Activated T-cell treated with anti-CD3 and anti-CD28 coated beads, Interleukin-2, amount 50 U/mL, for 24 hours (primary cell): ENCODE data around the gene RSAD2.
"Not testable (repeated sequence)": the region's sequence is repeated elsewhere in the genome, so short reads cannot be mapped to it uniquely, and the experiment has no call there.

ENCODE experiments used
- DNase-seq: peaks from one replicate; pipeline ENCODE4 v3.0.0-alpha.2; 2020
- H3K27ac Mint-ChIP-seq: 2 replicates; pipeline ENCODE4 v1.8.0; 2020; ENCODE audit warnings: mild to moderate bottlenecking, mixed read lengths
- H3K27me3 Mint-ChIP-seq: 2 replicates; pipeline ENCODE4 v1.8.0; 2020; ENCODE audit warnings: mixed read lengths
- H3K36me3 Mint-ChIP-seq: 2 replicates; pipeline ENCODE4 v1.8.0; 2020; ENCODE audit warnings: low read depth, mixed read lengths
- H3K4me1 Mint-ChIP-seq: 2 replicates; pipeline ENCODE4 v1.8.0; 2020; ENCODE audit warnings: low read depth, mixed read lengths
- H3K4me3 Mint-ChIP-seq: 2 replicates; pipeline ENCODE4 v1.8.0; 2020; ENCODE audit warnings: mild to moderate bottlenecking, moderate library complexity, mixed read lengths
- H3K9me3 Mint-ChIP-seq: 2 replicates; pipeline ENCODE4 v1.8.0; 2020; ENCODE audit warnings: mixed read lengths

RSAD2 gene

GRCh38 chr2:6878549-6878948 is 972 bp downstream of the RSAD2 start:
- H3K27me3 Mint-ChIP-seq, result no peaks in the 10 kb centered on the region
- H3K9me3 Mint-ChIP-seq, result peaks cover 4% of the 10 kb centered on the region
- peak overlapping the region; percentile 38 for H3K4me3 Mint-ChIP-seq
- no peak overlapping the region for H3K27ac Mint-ChIP-seq
- peaks cover 10% of the 10 kb centered on the region for H3K36me3 Mint-ChIP-seq
- no peak for DNase-seq
- H3K4me1 Mint-ChIP-seq, result peaks cover 69% of the 10 kb centered on the region

DNA sequence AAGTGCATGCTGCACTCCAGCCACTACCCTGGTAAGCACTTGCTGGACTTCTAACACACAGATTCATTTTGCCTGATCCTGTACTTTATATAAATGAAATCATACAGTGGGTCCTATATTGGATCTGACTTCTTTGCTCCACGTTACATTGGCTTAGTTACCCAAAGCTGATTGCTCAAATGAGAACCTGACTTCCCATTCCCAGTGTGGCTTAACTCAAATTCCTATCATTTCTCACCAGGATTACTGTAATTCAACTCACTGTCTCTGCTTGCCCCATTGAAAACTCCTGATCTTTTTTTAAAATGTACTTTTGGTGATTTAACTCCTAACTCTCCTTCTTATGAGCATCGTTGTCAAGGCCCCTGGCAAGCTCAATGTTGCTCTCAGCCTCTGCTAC is 1.4 kb downstream of the RSAD2 start:
- peaks cover 13% of the 10 kb centered on the region for H3K36me3 Mint-ChIP-seq
- H3K27me3 Mint-ChIP-seq, result no peaks in the 10 kb centered on the region
- H3K4me1 Mint-ChIP-seq, result peaks cover 68% of the 10 kb centered on the region
- H3K4me3 Mint-ChIP-seq, result peak overlapping the region; percentile 38
- H3K27ac Mint-ChIP-seq, result peak overlapping the region; percentile 42
- H3K9me3 Mint-ChIP-seq, result peaks cover 1% of the 10 kb centered on the region
- no peak for DNase-seq

DNA sequence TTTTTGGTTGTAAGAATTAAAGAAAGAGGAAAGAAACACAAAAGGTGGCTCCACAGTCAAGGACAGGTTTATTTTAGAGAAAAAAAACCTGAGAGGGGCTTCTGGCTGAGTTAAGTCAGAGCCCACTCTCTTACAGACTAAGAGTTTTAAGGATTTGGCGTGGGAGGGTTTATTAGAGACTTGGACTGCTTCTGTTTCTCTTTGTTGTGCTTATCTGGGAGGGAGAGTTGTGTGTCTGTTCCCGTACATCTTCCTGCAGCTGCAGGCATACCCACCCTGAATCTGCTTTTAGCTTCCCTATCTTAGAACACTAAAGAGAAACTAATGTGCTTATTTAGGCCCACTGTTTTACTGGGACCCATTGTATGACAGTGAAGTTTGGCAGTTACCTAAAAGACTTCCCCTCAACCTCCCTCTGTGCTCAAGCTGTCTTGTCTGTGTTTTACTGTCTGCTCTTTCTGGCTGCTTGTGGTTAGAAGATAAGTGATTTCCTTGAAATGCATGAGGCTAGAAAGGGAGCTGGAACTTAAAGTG is 2.7 kb downstream of the RSAD2 start:
- H3K9me3 Mint-ChIP-seq, result no peaks in the 10 kb centered on the region
- no peak for DNase-seq
- H3K27me3 Mint-ChIP-seq, result no peaks in the 10 kb centered on the region
- H3K27ac Mint-ChIP-seq, result peak overlapping the region; percentile 87
- peaks cover 60% of the 10 kb centered on the region for H3K4me1 Mint-ChIP-seq
- H3K36me3 Mint-ChIP-seq, result peaks cover 18% of the 10 kb centered on the region
- H3K4me3 Mint-ChIP-seq, result peak overlapping the region; percentile 67

GRCh38 chr2:6881046-6881445 is 3.5 kb downstream of the RSAD2 start:
- no peak for DNase-seq
- Mint-ChIP-seq H3K27me3 (no peaks in the 10 kb centered on the region), H3K36me3 (peaks cover 19% of the 10 kb centered on the region), H3K9me3 (no peaks in the 10 kb centered on the region), H3K4me3 (no peak overlapping the region), H3K27ac (peak overlapping the region; percentile 30), H3K4me1 (peaks cover 53% of the 10 kb centered on the region)

DNA sequence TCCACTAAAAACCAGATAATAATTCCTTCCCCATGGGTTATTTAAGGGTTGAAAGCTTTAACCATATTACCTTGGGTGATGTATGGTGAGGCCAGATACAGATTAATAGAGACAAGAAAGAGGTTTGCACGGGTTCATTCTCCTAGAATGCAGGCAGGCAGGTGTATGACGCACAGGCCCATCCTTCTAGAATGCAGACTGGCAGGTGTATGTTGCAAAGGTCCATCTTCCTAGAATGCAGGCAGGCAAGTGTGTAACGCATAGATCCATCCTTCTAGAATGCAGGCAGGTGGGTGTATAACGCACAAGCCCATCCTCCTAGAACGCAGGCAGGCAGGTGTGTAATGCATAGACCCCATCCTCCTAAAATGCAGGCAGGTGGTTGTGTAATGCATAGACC is 3.9 kb downstream of the RSAD2 start:
- peaks cover 50% of the 10 kb centered on the region for H3K4me1 Mint-ChIP-seq
- H3K27me3 Mint-ChIP-seq, result no peaks in the 10 kb centered on the region
- no peak overlapping the region for H3K4me3 Mint-ChIP-seq
- H3K27ac Mint-ChIP-seq, result no peak overlapping the region
- H3K9me3 Mint-ChIP-seq, result no peaks in the 10 kb centered on the region
- H3K36me3 Mint-ChIP-seq, result peaks cover 19% of the 10 kb centered on the region
- DNase-seq, result no peak

DNA sequence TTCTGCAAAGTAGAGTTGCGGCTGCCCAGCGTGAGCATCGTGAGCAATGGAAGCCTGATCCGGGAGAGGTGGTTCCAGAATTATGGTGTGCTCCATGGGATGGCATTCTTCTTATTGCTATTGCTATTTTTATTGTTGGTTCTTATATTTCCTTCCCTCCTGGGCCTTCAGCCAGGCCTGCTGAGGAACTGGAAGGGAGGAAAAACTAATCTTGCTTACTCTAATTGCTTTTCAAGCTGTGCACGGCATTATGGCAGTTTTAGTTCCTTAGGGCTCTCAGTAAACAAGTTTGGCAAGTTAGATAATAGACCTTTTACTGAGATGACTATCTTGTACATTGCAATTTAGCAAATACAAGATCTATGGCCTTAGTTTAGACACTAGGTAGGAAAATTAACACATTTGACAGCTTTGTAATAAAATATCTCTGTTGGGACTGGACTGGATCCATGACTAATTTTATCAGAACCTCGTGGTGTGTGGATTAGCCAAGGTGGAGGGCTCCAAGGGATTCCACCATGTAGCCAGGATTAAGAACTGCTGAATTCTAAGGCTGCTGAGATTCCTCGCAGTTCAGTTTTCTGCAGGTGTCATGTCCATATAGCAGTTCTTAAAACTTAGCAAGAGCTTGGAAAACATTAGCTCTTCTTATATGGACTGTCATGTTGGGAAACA is 6.0 kb downstream of the RSAD2 start:
- no peak for DNase-seq
- H3K9me3 Mint-ChIP-seq, result no peaks in the 10 kb centered on the region
- H3K27ac Mint-ChIP-seq, result no peak overlapping the region
- H3K4me3 Mint-ChIP-seq, result no peak overlapping the region
- peaks cover 33% of the 10 kb centered on the region for H3K36me3 Mint-ChIP-seq
- H3K4me1 Mint-ChIP-seq, result peaks cover 30% of the 10 kb centered on the region
- H3K27me3 Mint-ChIP-seq, result no peaks in the 10 kb centered on the region

- no peak overlapping the region for H3K4me3 Mint-ChIP-seq
These were observed 8.0 kb downstream of the RSAD2 start for GRCh38 chr2:6885551-6885950.

GRCh38 chr2:6885968-6886367 is 8.4 kb downstream of the RSAD2 start:
- H3K27me3 Mint-ChIP-seq, result no peaks in the 10 kb centered on the region
- H3K27ac Mint-ChIP-seq, result no peak overlapping the region
- DNase-seq, result no peak
- H3K36me3 Mint-ChIP-seq, result peaks cover 45% of the 10 kb centered on the region
- no peak overlapping the region for H3K4me3 Mint-ChIP-seq
- no peaks in the 10 kb centered on the region for H3K9me3 Mint-ChIP-seq
- H3K4me1 Mint-ChIP-seq, result peaks cover 9% of the 10 kb centered on the region

More at GRCh38 chr2:6885551-6885950, 8.0 kb downstream of the RSAD2 start:
- no peaks in the 10 kb centered on the region for H3K9me3 Mint-ChIP-seq
- no peaks in the 10 kb centered on the region for H3K27me3 Mint-ChIP-seq
- peaks cover 45% of the 10 kb centered on the region for H3K36me3 Mint-ChIP-seq
- H3K27ac Mint-ChIP-seq, result no peak overlapping the region
- DNase-seq, result no peak
- H3K4me1 Mint-ChIP-seq, result peaks cover 12% of the 10 kb centered on the region

GRCh38 chr2:6887751-6888192 is 10.2 kb downstream of the RSAD2 start:
- H3K36me3 Mint-ChIP-seq, result peaks cover 44% of the 10 kb centered on the region

DNA sequence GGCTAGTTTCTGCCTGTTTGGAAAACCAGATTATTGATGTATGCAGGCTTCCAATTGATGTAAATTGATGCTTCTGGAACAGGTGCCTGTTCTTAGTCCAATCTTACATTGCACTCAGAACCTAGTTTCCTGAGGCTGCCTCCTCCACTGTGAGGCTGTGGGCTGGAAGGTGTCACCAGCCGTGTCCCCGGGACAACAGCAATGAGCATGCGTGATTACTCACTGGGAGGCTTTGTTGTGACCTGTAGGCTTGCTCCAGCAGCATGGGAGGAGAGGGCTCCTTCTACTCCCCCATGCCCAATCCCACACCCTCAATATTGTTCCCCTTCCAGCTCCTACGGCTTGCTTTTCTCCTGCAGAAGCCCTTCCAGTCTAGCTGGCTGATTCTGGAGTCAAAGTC is 11.1 kb downstream of the RSAD2 start:
- H3K27ac Mint-ChIP-seq, result no peak overlapping the region
- no peaks in the 10 kb centered on the region for H3K9me3 Mint-ChIP-seq
- H3K36me3 Mint-ChIP-seq, result peaks cover 45% of the 10 kb centered on the region

More at GRCh38 chr2:6887751-6888192, 10.2 kb downstream of the RSAD2 start:
- no peak overlapping the region for H3K4me3 Mint-ChIP-seq
- H3K9me3 Mint-ChIP-seq, result no peaks in the 10 kb centered on the region
- no peaks in the 10 kb centered on the region for H3K4me1 Mint-ChIP-seq
- no peaks in the 10 kb centered on the region for H3K27me3 Mint-ChIP-seq
- H3K27ac Mint-ChIP-seq, result no peak overlapping the region
- DNase-seq, result no peak

DNA sequence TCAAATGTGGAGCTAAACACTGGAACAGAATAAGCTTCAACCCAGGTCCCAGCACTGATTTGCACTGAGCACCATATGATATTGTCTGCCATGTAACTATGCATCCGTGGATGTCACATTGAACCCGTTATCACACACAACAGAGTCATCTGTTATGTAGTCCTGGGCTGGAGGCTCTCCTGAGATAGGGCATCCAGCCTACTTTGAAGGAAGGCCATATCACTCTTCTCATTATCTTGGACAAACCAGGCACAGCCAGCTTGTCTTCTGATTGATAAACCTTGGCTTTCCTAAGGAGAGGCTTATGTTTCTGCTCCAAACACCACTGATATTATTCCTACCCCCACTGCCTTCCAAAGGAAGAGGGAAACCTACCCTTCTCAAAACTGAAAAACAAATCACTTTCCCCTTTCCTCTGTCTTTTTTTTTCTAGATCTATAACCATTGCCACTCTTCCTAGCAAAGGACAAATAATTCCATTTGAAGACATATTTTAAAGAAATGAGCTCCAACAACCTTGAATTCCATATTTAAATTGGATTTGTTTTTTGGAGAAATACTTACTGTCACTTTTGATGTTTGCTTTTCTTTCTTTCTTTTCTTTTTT is 16.4 kb downstream of the RSAD2 start:
- no peak for DNase-seq
- Mint-ChIP-seq H3K4me3 (no peak overlapping the region), H3K9me3 (no peaks in the 10 kb centered on the region), H3K27ac (no peak overlapping the region), H3K4me1 (peaks cover 12% of the 10 kb centered on the region), H3K27me3 (no peaks in the 10 kb centered on the region), H3K36me3 (peaks cover 30% of the 10 kb centered on the region)

More for the DNA sequence above, 11.1 kb downstream of the RSAD2 start:
- DNase-seq, result no peak
- Mint-ChIP-seq H3K27me3 (no peaks in the 10 kb centered on the region), H3K4me3 (no peak overlapping the region), H3K4me1 (no peaks in the 10 kb centered on the region)

GRCh38 chr2:6896930-6897759 is 19.6 kb downstream of the RSAD2 start:
- Mint-ChIP-seq H3K9me3 (peaks cover 7% of the 10 kb centered on the region), H3K4me3 (no peak overlapping the region), H3K4me1 (peaks cover 13% of the 10 kb centered on the region), H3K36me3 (peaks cover 28% of the 10 kb centered on the region), H3K27ac (peak overlapping the region; percentile 82), H3K27me3 (no peaks in the 10 kb centered on the region)
- no peak for DNase-seq

GRCh38 chr2:6902581-6902980 is 25.0 kb downstream of the RSAD2 start:
- not testable (repeated sequence) for DNase-seq, H3K4me3 Mint-ChIP-seq, H3K27me3 Mint-ChIP-seq, H3K27ac Mint-ChIP-seq
- Mint-ChIP-seq H3K9me3 (peaks cover 22% of the 10 kb centered on the region), H3K4me1 (peaks cover 26% of the 10 kb centered on the region), H3K36me3 (peaks cover 45% of the 10 kb centered on the region)

DNA sequence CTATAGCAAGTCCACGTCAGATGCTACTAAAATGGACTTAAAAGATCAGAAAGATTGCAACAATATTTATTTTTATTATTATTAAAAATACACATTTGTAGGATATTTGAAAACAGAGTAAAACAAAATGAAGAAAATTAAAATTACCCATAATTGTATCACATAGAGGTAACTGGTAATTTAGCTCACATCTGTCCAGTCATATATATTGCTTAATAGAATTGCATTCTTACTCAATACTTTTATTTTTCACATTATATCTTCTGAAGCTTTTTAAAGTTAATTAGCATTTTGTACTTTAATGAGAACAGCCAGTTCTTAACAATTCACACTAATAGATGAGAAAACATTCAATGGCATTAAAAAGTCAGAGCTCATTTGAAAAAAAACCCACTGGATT is 28.1 kb downstream of the RSAD2 start:
- H3K36me3 Mint-ChIP-seq, result peaks cover 69% of the 10 kb centered on the region
- peaks cover 52% of the 10 kb centered on the region for H3K4me1 Mint-ChIP-seq
- no peak overlapping the region for H3K27ac Mint-ChIP-seq

More for the DNA sequence above, 28.1 kb downstream of the RSAD2 start:
- Mint-ChIP-seq H3K4me3 (no peak overlapping the region), H3K9me3 (peaks cover 28% of the 10 kb centered on the region), H3K27me3 (no peaks in the 10 kb centered on the region)
- DNase-seq, result no peak
